ENCODE data around the gene ELAVL1. TPM values are rescaled to one million over a fixed set of nuclear protein-coding genes. Genes with fewer than 3 reads are reported as not detected.
A peak's percentile ranks its signal among the peaks of the same experiment; 100 is the strongest.

ELAVL1 gene
- total and polyA plus RNA-seq, 9 of the 15 experiments (the other 6 are each of a cell fraction or from before 2014, with no cell fraction given): 4.3 to 172 (median 69.2) TPM

DNA sequence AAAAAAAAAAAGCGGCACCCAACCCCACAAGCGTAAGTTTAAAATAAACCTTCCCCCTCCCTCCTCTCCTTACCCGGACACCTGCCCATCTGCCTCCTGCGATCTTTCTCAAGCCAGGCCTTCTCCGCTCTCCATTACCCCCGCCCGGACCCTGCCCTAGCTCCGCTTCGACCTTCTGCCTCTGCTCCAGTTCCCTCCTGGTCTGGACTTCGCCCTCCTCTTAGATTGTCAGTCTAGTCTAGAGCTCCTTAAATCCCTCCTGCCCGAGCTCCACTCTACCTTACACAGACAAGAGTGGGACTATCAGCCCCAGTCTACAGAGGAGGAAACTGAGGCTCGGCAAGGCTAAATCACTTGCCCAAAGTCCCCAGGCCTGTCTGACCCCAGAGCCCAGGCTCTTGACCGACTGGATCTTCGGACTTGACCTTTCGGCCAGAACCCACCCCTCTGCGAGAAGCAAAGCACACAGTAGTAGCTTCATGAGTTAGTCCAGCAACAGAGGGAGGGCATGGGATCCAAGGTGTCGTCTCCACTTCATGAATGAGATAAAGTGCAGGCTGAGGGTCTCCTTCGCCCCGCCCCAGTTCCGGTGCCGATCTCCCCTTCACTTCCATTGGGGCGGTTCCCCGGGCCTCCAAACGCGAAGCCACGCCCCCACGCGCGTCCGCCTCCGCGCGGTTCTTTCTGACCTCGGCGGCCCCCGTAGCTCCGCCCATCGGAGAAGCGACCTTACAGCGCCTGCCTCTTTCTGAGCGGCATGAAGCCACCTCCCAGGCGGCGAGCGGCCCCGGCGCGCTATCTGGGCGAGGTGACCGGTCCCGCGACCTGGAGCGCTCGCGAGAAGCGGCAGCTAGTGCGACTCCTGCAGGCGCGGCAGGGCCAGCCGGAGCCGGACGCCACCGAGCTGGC, 85.6 kb downstream of the ELAVL1 start, which contains the start of gene SNAPC2 (continued):
- TF ChIP-seq, protein P1, sequence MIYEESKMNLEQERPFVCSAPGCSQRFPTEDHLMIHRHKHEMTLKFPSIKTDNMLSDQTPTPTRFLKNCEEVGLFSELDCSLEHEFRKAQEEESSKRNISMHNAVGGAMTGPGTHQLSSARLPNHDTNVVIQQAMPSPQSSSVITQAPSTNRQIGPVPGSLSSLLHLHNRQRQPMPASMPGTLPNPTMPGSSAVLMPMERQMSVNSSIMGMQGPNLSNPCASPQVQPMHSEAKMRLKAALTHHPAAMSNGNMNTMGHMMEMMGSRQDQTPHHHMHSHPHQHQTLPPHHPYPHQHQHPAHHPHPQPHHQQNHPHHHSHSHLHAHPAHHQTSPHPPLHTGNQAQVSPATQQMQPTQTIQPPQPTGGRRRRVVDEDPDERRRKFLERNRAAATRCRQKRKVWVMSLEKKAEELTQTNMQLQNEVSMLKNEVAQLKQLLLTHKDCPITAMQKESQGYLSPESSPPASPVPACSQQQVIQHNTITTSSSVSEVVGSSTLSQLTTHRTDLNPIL (CRISPR knock-in tag; IDR thresholded peaks at IDR 0.05): no peak
- TF ChIP-seq SMARCC2 (IDR thresholded peaks at IDR 0.05; ENCODE audit: low read depth) (no peak), POU5F1 (IDR thresholded peaks at IDR 0.05; ENCODE audit: borderline replicate concordance, low read depth, low read length, partially characterized antibody) (peak; percentile 89), ZNF77 (CRISPR knock-in tag; IDR thresholded peaks at IDR 0.05) (no peak), SMARCA4 (IDR thresholded peaks at IDR 0.05) (no peak), SPI1 (IDR thresholded peaks at IDR 0.05; ENCODE audit: borderline replicate concordance, low read depth, low read length) (0 out of 2 replicates have a peak, but pooled peaks have one; percentile 13), ZKSCAN8 (CRISPR knock-in tag; IDR thresholded peaks at IDR 0.05) (no peak), CHD2 (IDR thresholded peaks at IDR 0.05; ENCODE audit: low read depth, low read length) (peak; percentile 95), POLR3A (IDR thresholded peaks at IDR 0.05; ENCODE audit: borderline replicate concordance, extremely low read depth, insufficient read depth, insufficient read length) (no peak), IRF9 (tag; IDR thresholded peaks at IDR 0.05) (no peak), SMAD2 (IDR thresholded peaks at IDR 0.05; ENCODE audit: low read depth, low read length) (no peak), NCOR1 (IDR thresholded peaks at IDR 0.05) (no peak), LEF1 (IDR thresholded peaks at IDR 0.05) (no peak), LARP7 (IDR thresholded peaks at IDR 0.05) (no peak), HDAC1 (IDR thresholded peaks at IDR 0.05) (peak in 1 of 2 experiments; percentile 74; a peak in 2 of 4 replicates), SOX6 (IDR thresholded peaks at IDR 0.05) (no peak), CSDE1 (IDR thresholded peaks at IDR 0.05) (no peak), SLC30A9 (CRISPR knock-in tag; IDR thresholded peaks at IDR 0.05) (no peak)
- TF ChIP-seq, protein P2, sequence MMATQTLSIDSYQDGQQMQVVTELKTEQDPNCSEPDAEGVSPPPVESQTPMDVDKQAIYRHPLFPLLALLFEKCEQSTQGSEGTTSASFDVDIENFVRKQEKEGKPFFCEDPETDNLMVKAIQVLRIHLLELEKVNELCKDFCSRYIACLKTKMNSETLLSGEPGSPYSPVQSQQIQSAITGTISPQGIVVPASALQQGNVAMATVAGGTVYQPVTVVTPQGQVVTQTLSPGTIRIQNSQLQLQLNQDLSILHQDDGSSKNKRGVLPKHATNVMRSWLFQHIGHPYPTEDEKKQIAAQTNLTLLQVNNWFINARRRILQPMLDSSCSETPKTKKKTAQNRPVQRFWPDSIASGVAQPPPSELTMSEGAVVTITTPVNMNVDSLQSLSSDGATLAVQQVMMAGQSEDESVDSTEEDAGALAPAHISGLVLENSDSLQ (IDR thresholded peaks at IDR 0.05): peak; percentile 4; the same call in 1 of the 2 replicates
- TF ChIP-seq, protein P3, sequence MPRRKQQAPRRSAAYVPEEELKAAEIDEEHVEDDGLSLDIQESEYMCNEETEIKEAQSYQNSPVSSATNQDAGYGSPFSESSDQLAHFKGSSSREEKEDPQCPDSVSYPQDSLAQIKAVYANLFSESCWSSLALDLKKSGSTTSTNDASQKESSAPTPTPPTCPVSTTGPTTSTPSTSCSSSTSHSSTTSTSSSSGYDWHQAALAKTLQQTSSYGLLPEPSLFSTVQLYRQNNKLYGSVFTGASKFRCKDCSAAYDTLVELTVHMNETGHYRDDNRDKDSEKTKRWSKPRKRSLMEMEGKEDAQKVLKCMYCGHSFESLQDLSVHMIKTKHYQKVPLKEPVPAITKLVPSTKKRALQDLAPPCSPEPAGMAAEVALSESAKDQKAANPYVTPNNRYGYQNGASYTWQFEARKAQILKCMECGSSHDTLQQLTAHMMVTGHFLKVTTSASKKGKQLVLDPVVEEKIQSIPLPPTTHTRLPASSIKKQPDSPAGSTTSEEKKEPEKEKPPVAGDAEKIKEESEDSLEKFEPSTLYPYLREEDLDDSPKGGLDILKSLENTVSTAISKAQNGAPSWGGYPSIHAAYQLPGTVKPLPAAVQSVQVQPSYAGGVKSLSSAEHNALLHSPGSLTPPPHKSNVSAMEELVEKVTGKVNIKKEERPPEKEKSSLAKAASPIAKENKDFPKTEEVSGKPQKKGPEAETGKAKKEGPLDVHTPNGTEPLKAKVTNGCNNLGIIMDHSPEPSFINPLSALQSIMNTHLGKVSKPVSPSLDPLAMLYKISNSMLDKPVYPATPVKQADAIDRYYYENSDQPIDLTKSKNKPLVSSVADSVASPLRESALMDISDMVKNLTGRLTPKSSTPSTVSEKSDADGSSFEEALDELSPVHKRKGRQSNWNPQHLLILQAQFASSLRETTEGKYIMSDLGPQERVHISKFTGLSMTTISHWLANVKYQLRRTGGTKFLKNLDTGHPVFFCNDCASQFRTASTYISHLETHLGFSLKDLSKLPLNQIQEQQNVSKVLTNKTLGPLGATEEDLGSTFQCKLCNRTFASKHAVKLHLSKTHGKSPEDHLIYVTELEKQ (CRISPR knock-in tag; IDR thresholded peaks at IDR 0.05): no peak
- TF ChIP-seq, protein P4, sequence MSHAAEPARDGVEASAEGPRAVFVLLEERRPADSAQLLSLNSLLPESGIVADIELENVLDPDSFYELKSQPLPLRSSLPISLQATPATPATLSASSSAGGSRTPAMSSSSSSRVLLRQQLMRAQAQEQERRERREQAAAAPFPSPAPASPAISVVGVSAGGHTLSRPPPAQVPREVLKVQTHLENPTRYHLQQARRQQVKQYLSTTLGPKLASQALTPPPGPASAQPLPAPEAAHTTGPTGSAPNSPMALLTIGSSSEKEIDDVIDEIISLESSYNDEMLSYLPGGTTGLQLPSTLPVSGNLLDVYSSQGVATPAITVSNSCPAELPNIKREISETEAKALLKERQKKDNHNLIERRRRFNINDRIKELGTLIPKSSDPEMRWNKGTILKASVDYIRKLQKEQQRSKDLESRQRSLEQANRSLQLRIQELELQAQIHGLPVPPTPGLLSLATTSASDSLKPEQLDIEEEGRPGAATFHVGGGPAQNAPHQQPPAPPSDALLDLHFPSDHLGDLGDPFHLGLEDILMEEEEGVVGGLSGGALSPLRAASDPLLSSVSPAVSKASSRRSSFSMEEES (CRISPR knock-in tag; IDR thresholded peaks at IDR 0.05): no peak
